OCI-LY3 (cell line): ENCODE data around the gene ADH1A.

Experiments used
- H2AFZ ChIP-seq: fragments of 200-600, 300-600 bp; shearing (Covaris generic); 2 replicates; pipeline ENCODE4 v1.6.0; 2014; ENCODE audit warnings: antibody characterized with exemption, low read depth, low read length
- H3K27ac ChIP-seq: fragments of 200-600, 300-600 bp; sonication (generic); 2 replicates; pipeline ENCODE4 v1.5.1; 2014; ENCODE audit warnings: mild to moderate bottlenecking, low read length, moderate library complexity, mixed read lengths
- H3K27me3 ChIP-seq: fragments of 200-600, 300-600 bp; sonication (generic); 2 replicates; pipeline ENCODE4 v1.6.1; 2014; ENCODE audit warnings: low read depth, low read length, mixed read lengths
- H3K36me3 ChIP-seq: fragments of 200-600, 300-600 bp; sonication (generic); replicated peaks from 2 replicates; pipeline ENCODE3; 2014; ENCODE audit warnings: low read depth, low read length, mixed read lengths
- H3K4me1 ChIP-seq: fragments of 300-600, 200-600 bp; sonication (generic); 2 replicates; pipeline ENCODE4 v1.6.1; 2014; ENCODE audit warnings: low read length, mixed read lengths
- H3K4me2 ChIP-seq: fragments of 200-600, 300-600 bp; sonication (generic); 2 replicates; pipeline ENCODE4 v1.6.1; 2014; ENCODE audit warnings: low read length, mixed read lengths
- H3K4me3 ChIP-seq: fragments of 300-600, 200-600 bp; sonication (generic); 2 replicates; pipeline ENCODE4 v1.5.1; 2014; ENCODE audit warnings: antibody characterized with exemption, mild to moderate bottlenecking, low read length, moderate library complexity
- H3K79me2 ChIP-seq: fragments of 300-600, 200-600 bp; shearing (Covaris generic); 2 replicates; pipeline ENCODE4 v1.6.1; 2014; ENCODE audit warnings: mild to moderate bottlenecking, low read length, mixed read lengths
- H3K9ac ChIP-seq: fragments of 300-600, 200-600 bp; shearing (Covaris generic); 2 replicates; pipeline ENCODE4 v1.6.0; 2014; ENCODE audit warnings: mild to moderate bottlenecking, low read length, moderate library complexity
- H3K9me3 ChIP-seq: fragments of 200-600, 300-600 bp; shearing (Covaris generic); 2 replicates; pipeline ENCODE4 v1.6.1; 2014; ENCODE audit warnings: low read length, mixed read lengths; ENCODE audit not compliant: insufficient read depth
- H4K20me1 ChIP-seq: fragments of 200-600, 300-600 bp; sonication (generic); 2 replicates; pipeline ENCODE4 v1.6.1; 2016; ENCODE audit warnings: low read length, mixed read lengths; ENCODE audit not compliant: insufficient read depth
- EZH2phosphoT487 ChIP-seq: fragments of 200-600 bp; shearing (Covaris generic); IDR thresholded peaks from 2 replicates; pipeline ENCODE4 v1.6.1; 2018; ENCODE audit warnings: antibody characterized with exemption, mixed run types, low read depth
- TF ChIP-seq, protein P1 (sequence below): fragments of 200-600, 300-600 bp; sonication (generic); IDR thresholded peaks from 2 replicates; pipeline ENCODE4 v1.5.1; 2014; ENCODE audit warnings: antibody characterized with exemption, low read length, low read depth

ADH1A gene

DNA sequence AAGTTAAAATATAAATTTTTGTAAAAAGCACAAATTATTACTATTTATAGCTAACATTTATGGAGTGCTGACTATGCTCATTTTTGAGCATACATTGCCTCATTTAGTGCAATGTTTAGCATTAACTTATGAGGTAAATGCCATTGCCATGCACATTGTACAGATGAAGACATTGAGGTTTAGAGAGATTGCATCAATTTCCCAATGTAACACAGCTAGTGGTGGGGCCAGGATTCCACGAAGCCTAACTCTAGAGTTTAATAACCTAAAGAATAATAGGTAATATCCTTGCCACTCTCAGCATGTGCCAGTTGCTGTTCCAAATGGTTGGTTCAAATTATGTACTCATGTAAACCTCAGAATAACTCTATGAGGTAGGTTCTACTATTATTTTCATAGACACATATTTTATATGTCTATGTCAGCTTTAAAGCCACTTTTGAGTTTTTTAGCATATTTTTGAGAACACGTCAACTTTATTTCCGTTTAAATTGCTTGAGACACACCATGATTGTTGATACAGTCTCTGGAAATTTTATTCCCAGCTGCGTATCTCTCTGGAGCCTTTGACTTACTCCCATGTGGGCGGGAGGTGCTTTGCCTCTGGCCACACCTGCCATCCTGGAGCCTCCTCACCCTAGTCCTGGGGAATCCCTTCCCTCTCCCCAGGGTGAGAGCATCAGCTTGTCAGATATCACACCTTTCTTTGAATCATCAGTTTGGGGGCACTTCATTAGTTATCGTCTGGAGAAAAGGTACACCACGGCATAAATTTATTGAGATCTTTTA is 10.8 kb upstream of the ADH1A start:
- H3K4me3 ChIP-seq = no peak overlapping the region
- no peaks in the 10 kb centered on the region for H4K20me1 ChIP-seq
- H3K9ac ChIP-seq = no peak overlapping the region
- no peak overlapping the region for H3K4me2 ChIP-seq
- no peaks in the 10 kb centered on the region for H3K27me3 ChIP-seq
- TF ChIP-seq, protein P1, sequence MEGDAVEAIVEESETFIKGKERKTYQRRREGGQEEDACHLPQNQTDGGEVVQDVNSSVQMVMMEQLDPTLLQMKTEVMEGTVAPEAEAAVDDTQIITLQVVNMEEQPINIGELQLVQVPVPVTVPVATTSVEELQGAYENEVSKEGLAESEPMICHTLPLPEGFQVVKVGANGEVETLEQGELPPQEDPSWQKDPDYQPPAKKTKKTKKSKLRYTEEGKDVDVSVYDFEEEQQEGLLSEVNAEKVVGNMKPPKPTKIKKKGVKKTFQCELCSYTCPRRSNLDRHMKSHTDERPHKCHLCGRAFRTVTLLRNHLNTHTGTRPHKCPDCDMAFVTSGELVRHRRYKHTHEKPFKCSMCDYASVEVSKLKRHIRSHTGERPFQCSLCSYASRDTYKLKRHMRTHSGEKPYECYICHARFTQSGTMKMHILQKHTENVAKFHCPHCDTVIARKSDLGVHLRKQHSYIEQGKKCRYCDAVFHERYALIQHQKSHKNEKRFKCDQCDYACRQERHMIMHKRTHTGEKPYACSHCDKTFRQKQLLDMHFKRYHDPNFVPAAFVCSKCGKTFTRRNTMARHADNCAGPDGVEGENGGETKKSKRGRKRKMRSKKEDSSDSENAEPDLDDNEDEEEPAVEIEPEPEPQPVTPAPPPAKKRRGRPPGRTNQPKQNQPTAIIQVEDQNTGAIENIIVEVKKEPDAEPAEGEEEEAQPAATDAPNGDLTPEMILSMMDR = no peak
- no peak for TF ChIP-seq EZH2phosphoT487
- H3K36me3 ChIP-seq = no peaks in the 10 kb centered on the region
- no peak overlapping the region for H2AFZ ChIP-seq
- no peaks in the 10 kb centered on the region for H3K79me2 ChIP-seq
- H3K4me1 ChIP-seq = no peaks in the 10 kb centered on the region
- H3K9me3 ChIP-seq = no peaks in the 10 kb centered on the region
- H3K27ac ChIP-seq = no peak overlapping the region

DNA sequence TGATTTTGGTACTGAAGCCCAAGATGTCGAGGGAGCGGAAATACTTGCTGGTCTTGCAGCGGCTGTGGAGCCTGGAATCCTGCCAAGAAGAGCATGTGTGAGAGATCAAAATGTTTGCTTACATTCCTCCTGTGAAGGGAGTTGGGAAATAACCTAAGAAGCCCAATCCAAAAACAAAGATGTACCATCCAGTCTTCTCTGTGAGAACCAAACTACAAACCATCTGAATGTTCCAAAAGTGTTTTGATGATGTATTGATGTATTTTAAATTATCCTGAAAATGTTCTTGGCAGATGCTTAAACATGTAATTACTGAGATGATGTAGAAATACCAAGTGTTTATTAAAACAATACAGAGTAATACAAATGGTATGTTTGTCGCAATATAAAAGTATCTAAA is 10.1 kb upstream of the ADH1A start:
- Histone ChIP-seq H3K79me2 (no peaks in the 10 kb centered on the region), H3K4me1 (no peaks in the 10 kb centered on the region), H4K20me1 (no peaks in the 10 kb centered on the region), H2AFZ (no peak overlapping the region), H3K9me3 (no peaks in the 10 kb centered on the region), H3K4me2 (no peak overlapping the region), H3K9ac (no peak overlapping the region), H3K27ac (no peak overlapping the region), H3K27me3 (no peaks in the 10 kb centered on the region), H3K36me3 (no peaks in the 10 kb centered on the region), H3K4me3 (no peak overlapping the region)
- TF ChIP-seq EZH2phosphoT487 = no peak
- TF ChIP-seq, protein P1 = no peak

- H3K27me3 ChIP-seq = no peaks in the 10 kb centered on the region
- no peaks in the 10 kb centered on the region for H3K4me1 ChIP-seq
- no peaks in the 10 kb centered on the region for H4K20me1 ChIP-seq
- H3K9me3 ChIP-seq = no peaks in the 10 kb centered on the region
- no peak overlapping the region for H3K4me3 ChIP-seq
- H2AFZ ChIP-seq = no peak overlapping the region
- H3K9ac ChIP-seq = no peak overlapping the region
- H3K79me2 ChIP-seq = no peaks in the 10 kb centered on the region
- TF ChIP-seq EZH2phosphoT487 = no peak
- TF ChIP-seq, protein P1 = no peak
- no peaks in the 10 kb centered on the region for H3K36me3 ChIP-seq
- H3K4me2 ChIP-seq = no peak overlapping the region
- no peak overlapping the region for H3K27ac ChIP-seq
Measured at GRCh38 chr4:99293357-99293756, 2.6 kb upstream of the ADH1A start.

DNA sequence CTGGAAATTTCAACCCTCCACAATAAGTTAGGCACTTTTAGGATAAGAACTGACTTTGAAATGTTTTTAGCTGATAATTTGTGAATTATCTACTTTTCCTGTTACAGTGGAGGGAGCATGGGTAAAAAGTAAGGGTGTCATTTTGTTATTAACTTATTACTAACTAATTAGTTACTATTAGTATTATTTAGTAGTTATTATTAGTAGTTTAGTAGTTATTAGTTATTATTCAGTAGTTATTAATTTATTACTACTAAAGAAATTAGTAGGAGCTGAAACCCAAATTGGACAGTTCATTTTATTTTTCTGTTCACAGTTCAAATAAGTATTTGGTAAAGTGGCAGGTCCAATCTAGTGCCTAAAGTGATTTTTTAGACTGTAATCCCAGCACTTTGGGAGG is 5.4 kb downstream of the ADH1A start:
- no peak overlapping the region for H3K4me3 ChIP-seq
- H3K4me1 ChIP-seq = no peaks in the 10 kb centered on the region
- H3K79me2 ChIP-seq = no peaks in the 10 kb centered on the region
- H3K4me2 ChIP-seq = no peak overlapping the region
- H2AFZ ChIP-seq = no peak overlapping the region
- TF ChIP-seq EZH2phosphoT487 = no peak
- TF ChIP-seq, protein P1 = no peak
- H3K27me3 ChIP-seq = no peaks in the 10 kb centered on the region
- no peaks in the 10 kb centered on the region for H3K36me3 ChIP-seq
- H3K9ac ChIP-seq = no peak overlapping the region
- H4K20me1 ChIP-seq = no peaks in the 10 kb centered on the region
- no peak overlapping the region for H3K27ac ChIP-seq
- no peaks in the 10 kb centered on the region for H3K9me3 ChIP-seq
